ENCODE results near the gene EMD.

Gene EMD

GRCh38 chrX:154355776-154356140 lies 23.3 kb upstream of the EMD start:
- no peak for DNase-seq

- no peak for DNase-seq
These were observed 22.5 kb upstream of the EMD start for GRCh38 chrX:154356596-154356995.

- DNase-seq, result no peak
These were observed 21.9 kb upstream of the EMD start for GRCh38 chrX:154357205-154357604.

GRCh38 chrX:154358011-154358410 lies 21.1 kb upstream of the EMD start:
- no peak for DNase-seq

- no peak for DNase-seq
These were observed 20.3 kb upstream of the EMD start for GRCh38 chrX:154358829-154359228.

- no peak for DNase-seq
These were observed 19.5 kb upstream of the EMD start for GRCh38 chrX:154359362-154360154.

- DNase-seq, result no peak
These were observed 18.9 kb upstream of the EMD start for GRCh38 chrX:154360155-154360713.

GRCh38 chrX:154362085-154362742 lies 16.9 kb upstream of the EMD start:
- DNase-seq, result no peak

GRCh38 chrX:154363706-154364439 lies 15.2 kb upstream of the EMD start:
- no peak for DNase-seq

GRCh38 chrX:154365052-154365600 lies 14.0 kb upstream of the EMD start:
- DNase-seq, result no peak

GRCh38 chrX:154365997-154366665 lies 13.0 kb upstream of the EMD start:
- DNase-seq, result no peak

GRCh38 chrX:154366666-154367055 lies 12.4 kb upstream of the EMD start:
- no peak for DNase-seq

- no peak for DNase-seq
These were observed 11.4 kb upstream of the EMD start for GRCh38 chrX:154367474-154368308.

GRCh38 chrX:154368630-154369448 lies 10.3 kb upstream of the EMD start:
- peak; percentile 97 for DNase-seq

- DNase-seq, result peak; percentile 85
These were observed 9.4 kb upstream of the EMD start for GRCh38 chrX:154369449-154370299.

- no peak for DNase-seq
These were observed 8.6 kb upstream of the EMD start for GRCh38 chrX:154370300-154371016.

GRCh38 chrX:154371017-154371788 lies 7.9 kb upstream of the EMD start:
- DNase-seq, result no peak

- DNase-seq, result no peak
These were observed 7.2 kb upstream of the EMD start for GRCh38 chrX:154371789-154372300.

Data from 8988T (cell line).